ENCODE measurements around the gene STIP1.
"Not testable (repeated sequence)": the region's sequence is repeated elsewhere in the genome, so short reads cannot be mapped to it uniquely, and the experiment has no call there.

STIP1 gene

DNA sequence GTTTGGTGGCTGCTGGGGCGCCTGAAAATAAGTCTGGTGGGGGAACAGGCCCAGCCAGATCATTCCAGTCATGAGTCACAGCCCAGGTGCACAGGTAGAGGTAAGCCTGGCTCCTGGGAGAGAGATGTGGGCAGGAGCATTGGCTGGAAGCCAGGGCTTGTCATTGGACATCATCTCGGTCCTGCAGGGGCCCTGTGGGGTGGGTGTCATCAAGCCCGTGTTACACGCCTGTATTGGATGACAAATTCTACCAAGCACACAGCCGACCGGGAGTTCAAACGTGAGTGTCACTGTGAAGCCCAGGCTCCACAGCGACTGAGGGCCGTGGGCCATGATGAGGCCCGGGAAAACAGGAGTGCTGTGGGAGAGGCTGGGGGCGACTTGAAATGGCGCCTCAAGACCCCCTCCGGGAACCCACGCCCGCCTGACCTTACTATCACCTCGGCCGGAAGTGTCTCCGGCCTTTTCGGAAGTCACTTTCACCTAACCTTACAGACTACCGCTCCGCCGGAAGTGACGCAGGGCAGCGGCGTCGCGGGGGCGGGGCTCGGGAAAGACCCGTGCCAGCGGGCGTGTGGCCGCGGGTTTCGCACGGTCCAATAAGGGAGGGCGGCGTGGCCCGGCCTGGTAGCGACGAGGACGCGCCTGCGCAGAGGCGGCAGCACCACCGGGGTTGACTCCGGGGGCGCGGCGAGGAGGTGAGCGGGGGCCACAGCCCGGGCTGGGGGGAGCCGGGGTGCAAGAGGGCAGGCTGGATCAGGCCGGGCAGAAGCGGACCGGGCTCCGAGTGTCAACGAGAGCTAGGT is 54.7 kb downstream of the STIP1 start, which contains the start of gene FKBP2:
FKBP2 (plus strand) TSS at position 661 of the 806 bp plus-strand sequence. CDS start 1,293 bp downstream, outside the sequence.
- DNase-seq, result peak; percentile 99 to 100 (median 99)

DNA sequence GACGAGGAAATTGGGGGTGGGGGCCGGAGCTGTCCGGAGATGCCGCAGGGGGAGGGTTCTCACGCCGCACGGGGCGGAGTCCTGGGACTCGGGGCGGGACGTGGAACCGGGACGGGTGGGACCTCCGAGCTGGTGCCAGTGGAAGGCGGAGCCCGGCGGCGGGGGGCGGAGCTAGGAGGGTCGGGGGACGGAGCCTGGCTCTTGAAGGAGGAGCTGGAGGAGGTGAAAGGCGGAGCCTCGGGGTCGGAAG is 55.2 kb downstream of the STIP1 start:
- DNase-seq, result peak in 2 of 3 donors; percentile 100

DNA sequence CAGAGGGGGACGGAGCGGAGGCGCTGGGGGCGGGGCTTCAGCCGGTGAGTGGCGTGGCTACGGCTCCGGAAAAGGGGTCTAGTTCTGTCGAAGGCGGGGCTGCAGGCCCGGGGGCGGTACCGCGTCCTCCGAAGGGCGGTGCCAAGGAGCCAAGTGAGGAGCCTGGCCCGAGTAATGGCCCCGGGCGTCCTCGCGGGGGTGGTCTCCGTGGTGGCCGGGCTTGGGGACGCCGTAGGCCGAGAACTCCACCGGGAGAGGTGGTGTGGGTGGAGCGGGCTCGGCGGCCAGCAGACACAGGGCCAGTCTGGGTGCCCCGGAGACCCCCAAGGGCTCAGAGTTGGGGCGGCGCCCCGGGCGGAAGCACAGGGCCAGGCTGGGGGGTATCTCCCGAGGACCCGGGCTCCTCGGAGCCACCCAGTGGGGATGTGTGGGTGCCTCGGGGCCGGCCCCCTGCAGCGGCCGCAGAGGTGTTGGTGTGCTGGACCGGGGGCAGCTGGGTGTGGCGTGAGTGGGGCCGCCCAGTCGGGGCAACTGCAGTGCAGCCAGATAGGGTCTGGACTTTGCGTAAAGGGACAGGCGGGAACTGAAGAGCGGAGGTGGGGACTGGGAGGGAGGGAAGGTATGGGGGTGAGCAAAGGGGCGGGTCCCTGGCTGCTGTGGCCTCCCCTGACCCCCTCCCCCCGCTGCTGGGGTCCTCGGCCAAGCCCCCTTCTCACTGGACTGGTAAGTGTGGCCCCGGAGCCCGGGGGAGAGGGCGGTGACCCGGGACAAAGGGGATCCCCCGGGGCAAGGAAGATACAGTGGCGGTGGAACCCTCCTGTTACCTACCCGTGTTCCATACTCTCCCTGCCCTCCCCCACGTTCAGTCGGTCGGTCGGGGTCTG is 55.8 kb downstream of the STIP1 start:
- DNase-seq, result peak; percentile 27 to 100 (median 32)

DNA sequence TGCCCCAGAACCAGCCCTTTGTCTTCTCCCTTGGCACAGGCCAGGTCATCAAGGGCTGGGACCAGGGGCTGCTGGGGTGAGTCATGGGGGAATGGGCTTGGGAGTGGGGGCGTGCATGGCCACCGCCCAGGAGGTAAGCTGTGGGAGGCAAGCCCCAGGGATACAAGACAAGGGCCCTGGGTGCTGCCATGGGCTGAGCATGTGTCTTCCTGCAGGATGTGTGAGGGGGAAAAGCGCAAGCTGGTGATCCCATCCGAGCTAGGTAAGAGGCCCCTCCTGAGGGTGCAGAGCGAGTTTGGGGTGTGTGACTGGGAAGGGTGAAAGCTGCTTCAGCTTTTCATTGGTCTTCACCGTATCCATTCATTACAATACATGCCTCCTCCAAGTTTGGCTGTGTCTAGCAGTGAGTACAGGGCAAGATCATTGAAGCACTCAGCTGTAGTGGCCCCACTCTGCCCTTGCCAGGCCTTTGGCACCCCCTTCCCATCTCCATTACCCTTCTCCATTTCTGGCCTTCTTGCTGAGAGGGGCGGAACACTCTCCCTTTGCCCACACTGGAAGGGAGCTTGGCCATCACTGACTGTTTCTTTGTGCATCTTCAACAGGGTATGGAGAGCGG is 57.4 kb downstream of the STIP1 start:
- no peak for DNase-seq

DNA sequence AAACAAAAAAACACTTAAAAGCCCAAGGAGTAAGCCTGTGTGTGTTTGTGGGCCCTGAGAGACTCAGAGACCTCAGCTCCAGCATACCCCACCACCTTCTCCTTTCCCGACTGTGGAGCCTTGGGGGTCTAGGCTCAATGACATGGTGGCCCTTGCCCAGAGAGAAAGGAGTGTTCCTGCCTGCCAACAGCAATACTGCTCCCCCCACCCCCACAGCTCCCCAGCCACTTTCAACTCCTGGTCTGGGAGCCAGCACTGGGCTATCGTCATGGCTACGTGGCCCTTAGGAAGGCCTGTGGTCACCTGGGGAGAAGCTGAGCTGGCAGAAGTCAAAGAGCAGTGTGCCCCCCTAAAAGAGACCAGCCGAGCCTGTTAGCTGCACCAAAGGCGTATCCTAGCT is 58.1 kb downstream of the STIP1 start:
- DNase-seq, result no peak

DNA sequence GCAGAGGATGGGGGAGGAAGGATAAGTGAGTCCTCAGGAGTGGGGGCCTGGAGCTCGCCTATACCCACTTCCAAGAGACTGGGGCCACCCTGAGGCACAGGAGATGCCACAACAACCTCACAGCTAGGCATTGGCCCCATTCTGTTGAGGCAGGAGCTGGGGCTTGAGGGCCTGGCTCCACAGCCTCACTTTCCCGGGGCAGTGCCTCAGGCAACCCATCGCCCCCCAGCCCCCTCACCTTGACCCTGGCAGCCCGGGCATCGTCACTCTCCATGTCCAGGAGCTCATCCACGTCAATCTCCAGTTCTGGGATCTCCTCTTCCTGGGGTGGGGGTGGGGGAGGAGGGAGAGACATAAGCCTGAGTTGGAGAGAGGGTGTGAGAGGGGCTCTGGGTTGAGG is 59.0 kb downstream of the STIP1 start:
- no peak for DNase-seq

DNA sequence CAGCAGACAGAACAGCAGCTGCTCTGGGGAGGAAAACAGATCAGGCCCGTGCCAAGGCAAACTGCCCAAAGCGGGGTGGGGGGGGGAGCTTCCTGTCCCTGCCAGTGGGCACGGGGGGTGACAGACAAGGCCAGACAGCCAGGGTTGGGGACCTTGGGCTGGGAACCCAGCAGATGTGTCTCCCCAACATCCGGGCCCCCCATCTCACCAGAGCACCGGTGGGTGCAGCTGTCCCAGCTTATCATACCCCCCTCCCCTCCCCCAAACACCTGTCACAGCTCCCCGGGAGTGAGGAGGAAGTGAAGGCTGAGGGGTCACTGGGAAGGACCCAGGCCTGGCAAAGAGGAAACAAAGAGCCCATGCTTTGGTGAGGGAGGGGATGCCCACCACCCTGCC is 59.4 kb downstream of the STIP1 start:
- no peak for DNase-seq

DNA sequence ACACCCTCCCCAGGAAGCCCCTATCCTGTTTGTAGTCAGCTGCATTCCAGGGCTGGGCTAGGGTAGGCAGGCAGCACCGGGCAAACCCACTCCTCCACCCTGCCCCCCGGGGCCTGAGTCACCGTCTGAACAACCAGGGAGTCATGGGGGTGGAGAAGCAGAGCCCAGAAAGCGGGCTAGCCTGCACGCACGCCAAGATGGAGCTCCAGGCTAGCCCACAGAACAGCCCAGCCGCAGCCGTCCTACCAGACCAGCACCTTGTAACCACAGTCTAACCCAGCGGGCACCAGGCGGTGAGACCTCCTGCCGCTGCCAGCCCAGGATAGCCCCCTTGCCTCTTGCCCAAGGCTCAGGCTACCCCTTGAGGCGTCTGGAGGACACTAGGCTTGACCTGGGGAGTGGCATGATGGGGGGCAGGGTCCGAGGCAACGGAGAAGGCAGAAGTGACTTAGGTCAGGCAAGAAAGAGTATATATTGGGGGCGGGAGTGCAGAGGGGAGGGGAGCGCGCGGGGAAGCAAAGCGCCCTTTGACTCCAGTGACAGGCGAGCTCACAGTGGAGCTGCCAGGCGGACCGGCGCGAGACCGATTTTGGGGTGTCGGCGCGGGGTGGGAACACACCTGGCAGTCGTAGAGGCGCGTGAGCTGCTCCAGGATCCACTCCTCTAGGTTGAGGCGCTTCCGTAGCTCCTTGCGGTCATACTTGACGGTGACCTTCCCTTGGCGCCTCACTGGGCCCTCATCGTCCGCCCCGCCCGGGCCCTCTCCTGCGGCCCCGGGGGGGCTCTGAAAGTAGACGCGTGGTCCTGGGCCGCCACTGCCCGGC is 60.0 kb downstream of the STIP1 start:
- peak; percentile 88 to 91 (median 89) for DNase-seq

DNA sequence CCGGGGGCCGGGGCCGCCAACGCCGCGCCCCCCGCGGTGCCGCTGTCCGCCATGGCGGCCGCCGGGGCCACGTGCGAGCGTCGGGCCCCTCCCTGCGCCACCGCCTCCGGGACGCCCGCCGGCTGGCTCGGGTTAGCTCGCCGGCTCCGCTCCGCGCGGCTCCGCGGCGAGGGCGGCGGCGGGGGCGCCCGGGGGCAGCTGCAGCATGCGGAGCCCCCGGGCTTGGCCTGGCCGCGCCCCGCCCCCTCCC is 60.6 kb downstream of the STIP1 start:
- DNase-seq, result not testable (repeated sequence)

DNA sequence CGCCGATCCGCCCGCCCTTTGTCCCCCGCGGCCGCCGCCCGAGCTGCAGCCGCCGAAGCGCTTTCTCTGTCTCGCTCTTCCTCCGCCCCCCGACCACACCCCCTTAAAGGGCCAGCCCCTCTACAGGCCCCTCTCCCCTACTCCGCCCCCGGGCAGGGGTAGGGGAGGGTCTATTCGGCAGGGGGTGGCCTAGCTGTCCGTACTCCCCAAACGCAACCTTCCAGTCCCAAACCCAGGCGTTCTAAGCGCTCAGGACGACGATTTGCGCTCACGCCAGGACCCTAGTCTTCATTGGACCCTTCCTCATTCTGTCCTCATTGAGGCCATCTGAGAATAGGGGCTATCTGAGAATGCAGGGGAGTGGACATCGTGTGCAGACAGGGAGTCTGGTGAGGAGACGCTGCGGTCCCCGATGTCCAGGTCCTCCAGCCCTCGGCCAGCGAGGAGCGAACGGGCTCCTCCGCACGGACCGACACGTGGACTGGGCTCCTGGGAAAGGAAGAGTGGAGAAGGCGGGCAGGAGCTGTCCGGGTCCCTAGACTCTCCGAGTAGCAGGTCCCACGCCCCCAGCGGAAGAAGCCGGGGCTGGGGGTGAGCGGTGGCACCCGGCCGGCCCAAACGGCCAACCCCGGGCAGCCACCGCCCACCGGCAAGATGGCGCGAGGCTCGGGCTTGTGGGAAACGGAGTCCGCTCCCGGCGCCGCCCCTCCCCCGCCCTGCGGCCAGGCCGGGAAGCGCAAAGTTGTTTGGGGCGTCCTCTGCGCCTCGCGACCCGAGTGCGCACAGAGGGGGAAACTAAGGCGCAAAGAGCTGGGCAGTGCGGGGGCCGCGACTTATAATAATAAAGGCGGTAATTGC is 61.1 kb downstream of the STIP1 start, which contains the start of gene PPP1R14B:
PPP1R14B (minus strand) TSS at position 73 of the 858 bp plus-strand sequence. CDS start 270 bp downstream, outside the sequence.
- DNase-seq, result peak; percentile 82 to 94 (median 89)

DNA sequence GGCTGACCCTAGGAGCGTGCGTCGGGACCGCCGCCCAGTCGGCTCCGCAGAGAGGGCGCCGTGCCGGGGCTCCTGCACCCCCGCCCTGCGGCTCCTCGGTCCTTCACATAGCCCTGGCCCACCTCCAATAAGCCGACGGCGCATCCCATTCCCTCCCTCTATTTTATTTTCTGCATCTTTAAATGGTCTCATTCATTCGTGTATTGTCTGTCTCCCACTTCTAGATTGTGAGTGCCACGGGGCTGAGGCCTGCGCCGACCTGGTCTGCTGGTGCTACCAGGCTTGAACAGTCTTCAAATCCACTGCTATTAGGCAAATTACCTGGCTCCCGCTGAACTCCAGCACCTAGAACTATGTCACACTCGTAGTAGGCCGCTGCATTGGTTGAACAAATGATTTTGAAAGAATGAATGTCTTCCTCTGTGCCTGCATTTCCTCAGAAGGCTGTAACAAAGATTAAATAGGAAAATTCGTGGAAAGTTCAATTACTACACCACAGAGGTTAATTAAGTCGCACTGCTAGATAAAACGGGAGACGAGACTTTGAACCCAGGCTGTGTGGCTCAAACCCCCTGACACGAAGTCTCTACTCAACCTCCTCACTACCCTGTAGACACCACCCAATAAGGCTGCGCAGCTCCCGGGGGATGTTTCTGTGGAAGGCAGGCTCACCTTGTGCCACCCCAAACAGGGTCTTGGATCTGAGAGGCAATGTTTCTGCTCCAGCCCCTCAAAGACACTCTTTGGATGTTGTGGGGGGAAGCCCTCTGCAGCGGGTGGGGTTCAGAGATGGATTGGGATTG is 62.0 kb downstream of the STIP1 start:
- no peak for DNase-seq

DNA sequence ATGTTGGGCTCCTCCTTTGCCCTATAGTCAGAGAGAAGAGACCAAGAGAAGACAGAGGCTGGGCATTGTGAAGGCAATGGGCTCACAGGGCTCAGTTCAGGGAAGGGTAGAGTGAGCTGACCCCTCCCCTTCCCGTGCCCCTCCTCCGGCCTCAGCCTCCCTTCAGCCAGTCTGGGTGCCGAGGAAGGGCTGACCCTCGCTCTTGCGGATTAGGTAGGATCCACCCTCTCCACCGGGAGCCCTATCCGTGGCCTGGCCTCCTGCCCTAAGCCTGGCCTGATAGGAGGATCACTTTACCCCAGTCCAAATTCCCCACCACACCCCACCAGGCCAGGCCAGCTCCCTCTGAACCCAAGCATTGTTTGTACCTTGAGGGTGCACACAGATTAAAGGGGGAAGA is 62.6 kb downstream of the STIP1 start:
- no peak for DNase-seq

DNA sequence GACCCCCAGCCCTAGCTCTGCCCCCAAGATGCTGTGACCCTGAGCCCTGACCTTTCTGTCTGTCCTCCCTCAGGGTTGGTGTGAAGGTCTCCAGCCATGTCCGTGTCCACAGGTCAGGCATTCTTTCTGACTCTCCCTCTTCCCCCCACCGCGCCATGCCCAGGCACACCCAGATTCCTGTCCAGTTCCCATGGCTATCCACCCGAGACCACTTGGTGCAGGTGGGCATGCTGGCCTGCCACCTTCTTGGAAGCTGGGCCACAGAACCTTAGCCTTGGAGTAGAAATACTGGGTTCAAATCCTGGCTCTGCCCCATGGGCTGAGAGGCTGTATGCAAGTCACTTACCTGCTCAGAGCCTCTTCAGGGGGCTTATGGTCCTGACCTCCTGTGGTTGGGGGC is 63.1 kb downstream of the STIP1 start:
- DNase-seq, result no peak

DNA sequence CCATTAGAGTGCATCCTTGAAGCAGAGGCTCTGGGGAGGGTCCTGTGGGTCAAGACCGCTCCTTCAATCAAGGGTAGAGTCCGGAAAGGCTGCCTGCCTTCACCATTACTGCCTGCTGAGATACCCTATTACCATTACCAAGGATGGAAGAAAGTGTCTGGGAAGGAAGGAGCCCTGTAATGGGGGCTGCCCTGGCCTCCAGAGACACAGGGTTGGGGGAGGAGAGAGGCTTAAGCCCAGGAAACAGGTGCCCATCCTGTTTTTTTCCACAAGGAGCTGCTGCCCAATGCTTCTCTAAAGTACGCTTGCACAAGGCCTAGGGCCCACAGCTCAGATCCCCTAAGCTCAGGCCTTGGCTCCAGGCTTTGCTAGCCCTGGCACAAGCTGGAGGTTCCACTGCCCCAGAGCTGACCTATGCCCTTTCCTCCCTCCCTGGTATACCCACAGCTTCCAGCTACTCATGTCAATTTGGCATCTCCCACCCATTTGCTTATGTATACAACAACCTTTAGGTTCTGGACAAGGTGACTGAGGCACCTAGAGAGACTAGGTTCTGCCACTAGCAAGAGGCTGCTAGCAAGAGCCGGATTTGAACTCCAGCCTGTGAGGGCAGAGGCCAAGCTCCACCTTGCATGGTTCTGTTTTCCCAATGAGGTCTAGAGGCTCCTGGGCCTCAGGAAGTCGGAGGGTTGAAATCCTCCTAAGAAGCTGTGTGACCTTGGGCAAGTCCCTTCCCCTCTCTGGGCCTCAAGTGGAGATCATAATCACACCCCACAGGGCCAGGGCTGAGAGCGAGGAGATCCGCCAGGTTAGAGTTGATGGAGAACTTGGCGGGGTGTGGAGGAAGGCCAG is 63.8 kb downstream of the STIP1 start:
- DNase-seq, result no peak

DNA sequence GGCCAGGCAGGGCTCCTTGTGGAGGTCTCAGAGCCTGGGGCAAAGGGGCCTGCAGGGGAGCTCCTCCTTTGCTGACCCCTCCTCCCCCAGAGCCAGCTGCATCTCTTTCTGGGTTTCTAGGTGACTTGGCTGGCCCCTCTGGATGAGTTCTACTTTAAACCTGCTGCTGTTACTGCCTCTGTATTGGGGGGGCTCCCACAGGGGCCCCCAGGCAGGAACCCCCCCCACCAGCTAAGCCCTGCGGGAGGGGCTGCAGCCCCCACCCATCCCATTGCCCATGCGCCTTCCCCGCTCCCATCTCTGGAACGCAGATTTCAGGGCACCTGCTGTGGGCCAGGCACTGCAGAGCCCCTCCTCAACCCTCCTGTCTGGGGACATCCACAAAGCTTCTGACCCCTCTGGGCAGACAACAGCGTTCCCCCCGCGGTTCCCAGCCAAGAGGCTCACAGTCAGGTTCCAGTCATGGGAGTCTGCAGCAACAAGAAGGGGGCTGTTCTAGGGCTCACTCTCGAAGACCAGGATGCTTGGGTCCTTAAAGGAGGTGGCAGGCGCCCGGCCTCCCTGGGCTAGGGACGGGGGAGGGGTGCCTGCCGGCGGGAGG is 64.5 kb downstream of the STIP1 start:
- DNase-seq, result no peak

DNA sequence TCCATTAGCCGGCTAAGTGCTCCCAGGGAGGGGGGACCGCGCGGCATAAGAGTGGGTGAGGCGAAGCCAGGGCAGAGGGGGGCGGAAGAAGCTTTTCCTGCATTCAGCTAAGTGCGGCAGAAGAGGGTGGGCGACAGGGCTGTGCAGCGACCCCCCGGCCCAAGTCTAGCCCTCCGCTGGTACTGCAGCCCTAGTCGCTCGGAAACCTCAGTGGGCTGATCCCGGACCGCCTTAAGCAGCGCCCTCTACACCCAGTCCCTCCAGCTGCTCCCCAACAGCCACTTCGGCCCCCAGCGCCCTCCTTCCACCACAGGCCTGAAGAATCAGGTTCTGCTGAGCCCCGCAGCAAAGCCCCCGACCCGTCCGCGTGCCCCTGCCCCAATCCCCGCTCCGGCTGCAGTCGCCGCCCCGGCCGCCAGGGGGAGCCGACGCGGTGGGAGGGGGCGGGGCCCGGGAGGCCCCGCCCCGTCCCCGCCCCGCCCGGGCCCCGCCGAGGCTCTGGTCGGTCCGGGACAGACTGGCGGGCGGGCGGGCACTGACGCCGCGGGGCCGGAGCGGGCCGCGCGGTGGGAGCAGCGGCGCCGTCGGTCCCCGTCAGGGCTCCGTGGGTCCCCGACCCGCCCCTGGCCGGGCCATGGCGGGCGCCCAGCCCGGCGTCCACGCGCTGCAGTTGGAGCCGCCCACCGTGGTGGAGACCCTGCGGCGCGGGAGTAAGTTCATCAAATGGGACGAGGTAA is 65.2 kb downstream of the STIP1 start, which contains the start of gene PLCB3:
PLCB3 (plus strand) TSS at position 515 of the 737 bp plus-strand sequence; CDS start at position 635, 120 bp downstream.
- peak; percentile 70 to 93 (median 83) for DNase-seq

DNA sequence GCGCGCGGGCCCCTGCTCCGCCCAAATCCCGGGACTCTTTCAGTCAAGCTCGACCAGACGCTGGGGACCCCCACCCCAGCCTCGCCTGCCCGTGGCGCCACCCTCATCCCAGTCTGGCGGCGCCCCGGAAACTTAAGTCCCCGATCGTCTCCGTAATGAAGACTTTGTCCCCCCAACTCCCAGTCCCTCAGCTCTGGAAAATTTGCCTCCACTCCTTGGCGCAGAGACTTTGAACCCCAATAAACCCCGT is 65.7 kb downstream of the STIP1 start:
- DNase-seq, result no peak

DNA sequence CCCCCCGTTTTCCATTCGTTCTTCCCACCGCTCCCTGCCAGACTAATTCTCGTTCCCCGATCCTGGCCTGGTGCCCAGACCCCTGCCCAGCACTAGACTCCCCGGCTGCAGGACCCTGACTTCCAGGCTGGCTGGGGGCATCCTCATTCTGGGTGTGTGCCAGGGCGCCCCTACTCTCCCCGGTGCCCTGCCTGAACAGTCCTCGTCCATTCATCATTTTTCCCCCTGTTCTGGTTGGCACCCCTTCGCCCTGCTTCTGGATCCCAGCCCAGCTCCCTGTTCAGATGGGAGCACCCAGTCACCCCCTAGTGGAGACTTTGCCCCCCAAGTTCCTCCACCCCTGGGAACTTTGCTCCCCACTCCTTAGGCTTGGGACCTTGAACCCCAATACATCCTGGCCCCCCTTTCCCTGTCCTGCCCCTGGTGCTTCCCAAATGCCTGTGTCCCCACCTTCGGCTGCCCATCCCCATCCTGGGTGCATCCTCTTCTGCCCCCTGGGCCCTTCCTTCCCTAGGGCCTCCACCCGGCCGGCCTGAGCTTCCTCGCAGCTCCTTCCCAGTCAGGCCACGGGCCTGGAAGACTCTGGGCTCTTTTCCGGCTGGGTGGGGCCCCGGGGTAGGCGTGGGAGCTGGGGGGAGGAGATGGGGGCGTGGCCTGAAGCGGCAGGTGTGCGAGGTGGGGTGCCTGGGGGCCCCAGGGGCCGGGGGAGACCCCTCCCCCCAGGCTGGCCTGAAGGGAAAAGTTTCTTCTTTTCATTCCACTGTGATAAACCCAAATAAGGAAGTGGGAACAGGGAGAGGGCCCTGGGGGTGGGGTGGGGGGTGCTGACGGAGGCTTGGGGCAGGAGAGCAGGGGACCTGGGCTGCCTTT is 66.3 kb downstream of the STIP1 start:
- DNase-seq, result peak; percentile 57 to 82 (median 62)
